A172 (cell line): ENCODE data around the gene CYFIP2. TPM values are rescaled to one million over a fixed set of nuclear protein-coding genes. Genes with fewer than 3 reads are reported as not detected.
A peak's percentile ranks its signal among the peaks of the same experiment; 100 is the strongest.

ENCODE experiments used
- DNase-seq: peaks from one replicate; pipeline ENCODE4 v3.0.0-alpha.2; 2015; ENCODE audit warnings: low spot score
- total RNA-seq: library from RNA; depleted of rRNA; stranded (reverse); fragments of >200 nt; shearing (Covaris generic); gene quantifications from 2 replicates; pipeline ENCODE4 v1.2.3, GENCODE V29; 2014

CYFIP2 gene
- total RNA-seq, 1 experiment from 2014 or later: 47.7 TPM

- DNase-seq: no peak
These were observed 90.7 kb downstream of the CYFIP2 start for GRCh38 chr5:157356576-157356975.

DNA sequence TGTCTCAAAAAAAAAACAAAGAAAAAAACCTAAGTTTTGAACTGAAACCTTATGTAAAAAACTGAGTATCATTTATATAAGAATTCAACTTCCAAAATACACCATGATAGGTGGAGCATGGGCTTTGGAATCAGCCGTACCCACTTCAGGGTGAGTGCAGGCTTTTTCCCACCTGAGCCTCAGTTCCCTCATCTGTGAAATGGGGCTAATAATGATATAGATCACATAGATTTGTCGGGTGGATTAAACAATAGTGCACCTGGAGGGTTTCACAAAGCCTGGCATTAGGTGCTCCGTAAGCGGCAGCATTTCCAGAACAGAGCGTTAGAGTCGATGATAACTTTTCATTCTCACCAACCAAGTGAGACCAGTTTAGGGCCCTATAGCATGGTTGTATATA, 91.9 kb downstream of the CYFIP2 start:
- DNase-seq: no peak

- DNase-seq: no peak
These were observed 92.9 kb downstream of the CYFIP2 start for GRCh38 chr5:157358871-157359270.

DNA sequence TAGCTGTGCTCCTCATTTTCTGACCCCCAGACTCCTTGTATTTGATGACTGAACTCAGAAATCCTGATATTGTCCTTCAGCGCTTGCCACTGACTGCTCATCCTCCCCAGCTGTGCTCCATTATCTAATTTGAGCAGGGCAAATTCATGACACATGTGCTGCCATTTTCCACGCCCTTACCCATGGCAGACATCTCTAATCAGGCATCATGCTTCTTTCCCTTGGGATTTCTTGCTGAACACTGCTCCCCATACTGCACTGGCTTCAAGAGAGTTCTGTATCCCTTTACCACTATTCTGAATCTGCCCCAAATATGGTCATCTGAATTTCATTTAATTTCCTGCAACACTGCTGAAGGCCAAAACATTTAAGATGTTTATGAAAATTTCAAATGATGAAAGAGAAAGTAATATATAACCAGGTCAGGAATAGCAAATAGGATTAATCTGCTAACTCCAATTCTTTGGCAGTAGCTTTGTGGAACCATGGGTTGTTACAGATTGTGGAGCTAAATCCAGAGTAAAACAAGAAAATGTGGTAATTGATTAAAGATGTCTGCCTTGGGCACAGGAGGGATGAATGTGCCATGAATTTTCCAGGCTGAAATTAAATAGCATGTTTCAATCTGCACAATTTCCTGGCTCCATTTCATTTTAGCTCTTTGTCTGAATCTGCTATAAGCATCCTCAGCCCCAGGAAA, 93.6 kb downstream of the CYFIP2 start:
- no peak for DNase-seq

GRCh38 chr5:157362012-157362411, 96.1 kb downstream of the CYFIP2 start:
- DNase-seq: no peak

DNA sequence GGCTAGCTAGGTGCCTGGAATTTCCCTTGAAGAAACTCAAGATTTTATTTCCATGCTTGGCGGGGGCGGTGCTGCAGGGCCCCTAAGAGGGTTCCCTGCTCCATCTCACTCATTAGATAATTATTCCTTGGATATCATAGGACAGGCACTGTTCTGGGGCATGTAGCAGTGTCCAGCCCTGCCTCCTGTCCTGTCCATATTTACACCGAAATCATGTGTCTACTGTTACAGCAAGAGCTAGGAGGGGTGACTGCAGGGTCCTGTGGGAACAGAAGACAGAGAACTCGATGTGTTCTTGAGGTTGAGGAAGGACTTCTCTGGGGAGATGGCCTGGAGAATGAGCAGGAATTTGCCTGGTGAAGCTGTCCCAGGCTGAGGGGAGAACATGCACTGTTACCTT, 96.6 kb downstream of the CYFIP2 start:
- no peak for DNase-seq

- no peak for DNase-seq
These were observed 97.1 kb downstream of the CYFIP2 start for GRCh38 chr5:157362982-157363381.

GRCh38 chr5:157365732-157366131, 99.8 kb downstream of the CYFIP2 start:
- DNase-seq: no peak

DNA sequence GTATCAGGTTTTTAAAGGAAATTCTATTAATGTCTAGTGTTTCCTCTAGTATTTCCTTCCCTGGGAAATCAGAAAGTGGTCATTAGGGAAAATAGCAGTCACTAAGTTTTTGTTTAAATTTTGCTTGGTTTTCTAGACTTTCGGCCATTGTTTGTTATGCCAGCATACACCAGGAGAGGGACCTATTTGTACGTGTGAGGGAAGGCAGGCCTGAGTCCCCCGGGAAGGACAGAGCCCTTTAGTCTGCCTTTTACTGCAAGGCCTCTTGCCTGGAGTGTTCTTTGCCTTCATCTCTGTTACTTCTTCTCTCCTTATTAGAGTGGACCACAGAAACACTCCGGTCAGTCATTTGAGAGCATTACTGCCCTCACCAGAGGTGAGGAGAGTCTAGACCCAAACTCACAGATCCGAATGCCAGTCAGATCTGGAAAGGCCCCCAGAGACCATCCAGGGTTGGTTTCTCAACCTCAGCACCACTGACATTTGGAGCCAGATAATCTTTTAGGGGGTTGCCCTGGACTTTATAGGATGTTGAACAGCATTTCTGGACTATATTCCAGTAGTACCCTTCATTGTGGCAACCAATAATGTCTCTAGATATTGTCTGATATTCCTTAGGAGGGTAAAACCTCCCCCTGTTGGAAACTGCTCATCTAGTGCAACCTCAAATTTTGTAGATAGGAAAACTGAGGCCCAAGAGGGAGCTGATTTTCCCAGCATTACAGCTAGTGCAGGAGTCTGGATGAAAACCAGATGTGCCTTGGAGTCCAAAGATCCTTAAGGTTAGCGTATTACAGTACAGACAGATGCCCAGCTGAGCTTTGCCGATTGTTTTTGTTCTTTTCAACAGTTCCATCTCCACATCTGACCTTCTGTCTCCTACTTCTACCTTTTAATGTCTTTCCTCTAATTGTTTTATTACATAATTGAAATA, 101.1 kb downstream of the CYFIP2 start:
- peak; percentile 38 for DNase-seq

- DNase-seq: no peak
These were observed 103.6 kb downstream of the CYFIP2 start for GRCh38 chr5:157369507-157369906.

DNA sequence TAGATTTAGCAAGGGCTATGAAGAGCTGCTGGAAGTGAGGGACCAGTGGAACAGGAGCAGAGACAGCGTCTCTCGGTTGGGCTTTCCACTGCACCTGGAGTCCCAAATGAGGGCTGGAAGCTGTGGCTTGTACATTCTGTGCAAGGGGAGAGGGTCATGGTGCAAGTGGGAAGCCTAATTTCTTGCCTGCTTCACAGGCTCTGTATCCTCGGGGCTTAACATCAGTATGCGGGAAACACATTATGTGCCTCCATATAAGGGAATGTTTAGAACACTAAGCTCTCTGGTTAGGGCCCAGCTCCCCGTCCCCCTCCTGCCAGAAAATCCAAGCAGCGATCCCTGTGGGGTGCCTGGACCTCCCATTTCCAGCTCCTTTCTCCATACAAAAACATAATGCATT, 105.0 kb downstream of the CYFIP2 start:
- no peak for DNase-seq

DNA sequence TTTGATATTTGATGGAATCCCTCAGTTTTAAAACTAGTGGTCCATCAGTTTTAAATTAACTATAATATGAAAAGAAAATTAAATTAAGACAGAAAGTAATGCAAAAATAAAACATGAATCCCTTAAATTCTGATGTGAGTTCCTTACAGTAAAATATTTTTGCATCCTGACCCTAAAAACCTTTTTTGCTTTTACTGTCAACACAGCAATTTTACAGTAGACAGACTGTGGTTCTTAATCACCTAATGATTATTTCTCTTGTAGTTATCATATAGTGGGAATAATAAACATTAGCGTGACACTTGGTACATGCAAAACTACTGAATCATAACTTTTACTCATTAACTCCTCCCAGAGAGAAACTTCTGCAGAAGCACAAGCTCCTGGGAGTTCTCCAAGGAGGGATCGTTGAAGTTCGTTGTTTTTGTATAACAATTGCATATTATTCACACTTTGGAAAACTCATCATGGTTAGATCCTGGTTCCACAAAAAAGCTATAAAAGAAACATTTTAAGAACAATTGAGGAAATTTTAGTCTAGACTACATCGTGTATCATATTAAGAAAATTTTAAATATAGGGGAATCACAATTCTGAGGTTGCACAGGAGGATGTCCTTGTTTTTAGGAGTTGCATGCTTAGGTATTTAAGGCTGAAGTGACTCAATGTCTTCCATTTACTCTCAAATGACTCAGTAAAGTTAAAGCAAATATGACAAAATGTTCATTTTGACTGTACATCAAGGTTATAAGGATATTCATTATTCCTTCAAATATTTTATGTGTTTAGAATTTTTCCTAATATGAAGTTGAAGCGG, 105.9 kb downstream of the CYFIP2 start:
- DNase-seq: no peak

DNA sequence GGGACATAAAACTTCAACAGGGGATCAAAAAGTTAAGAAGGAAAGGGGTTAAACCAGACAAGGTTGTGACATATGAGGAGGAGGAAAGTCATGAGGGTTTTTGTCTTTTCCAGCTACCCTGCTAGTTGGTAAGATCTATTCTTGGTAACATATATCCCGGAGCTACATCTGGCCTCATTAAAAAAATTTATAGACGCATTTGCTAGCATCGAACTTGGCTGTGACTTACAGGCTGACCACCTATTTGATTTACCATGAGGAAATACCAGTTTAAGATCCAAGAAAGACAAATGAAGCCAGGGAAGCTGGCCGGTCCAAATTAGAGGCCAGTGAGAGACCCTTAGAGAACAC, 106.5 kb downstream of the CYFIP2 start:
- DNase-seq: no peak

GRCh38 chr5:157378509-157378908, 112.6 kb downstream of the CYFIP2 start:
- no peak for DNase-seq

- no peak for DNase-seq
These were observed 114.1 kb downstream of the CYFIP2 start for GRCh38 chr5:157379983-157380382.

DNA sequence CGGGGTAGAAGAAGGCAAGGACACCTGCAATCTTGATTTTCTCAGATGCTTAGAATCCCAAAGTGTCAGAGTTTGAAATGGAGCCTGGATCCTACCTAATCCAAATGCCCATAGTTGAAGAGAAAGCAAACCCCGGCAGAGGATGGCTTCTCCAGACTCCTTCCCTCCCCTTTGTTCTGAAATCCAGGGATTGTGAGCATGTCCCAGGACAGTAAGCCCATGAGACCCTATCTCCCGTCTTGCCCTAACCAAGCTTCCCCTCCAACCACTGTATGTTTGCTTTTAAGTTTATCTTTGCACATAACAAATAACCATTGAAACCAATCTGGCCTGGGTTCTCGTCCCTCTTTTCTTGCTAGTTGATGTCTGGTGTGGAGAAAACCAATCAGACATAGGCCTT, 115.8 kb downstream of the CYFIP2 start:
- no peak for DNase-seq

DNA sequence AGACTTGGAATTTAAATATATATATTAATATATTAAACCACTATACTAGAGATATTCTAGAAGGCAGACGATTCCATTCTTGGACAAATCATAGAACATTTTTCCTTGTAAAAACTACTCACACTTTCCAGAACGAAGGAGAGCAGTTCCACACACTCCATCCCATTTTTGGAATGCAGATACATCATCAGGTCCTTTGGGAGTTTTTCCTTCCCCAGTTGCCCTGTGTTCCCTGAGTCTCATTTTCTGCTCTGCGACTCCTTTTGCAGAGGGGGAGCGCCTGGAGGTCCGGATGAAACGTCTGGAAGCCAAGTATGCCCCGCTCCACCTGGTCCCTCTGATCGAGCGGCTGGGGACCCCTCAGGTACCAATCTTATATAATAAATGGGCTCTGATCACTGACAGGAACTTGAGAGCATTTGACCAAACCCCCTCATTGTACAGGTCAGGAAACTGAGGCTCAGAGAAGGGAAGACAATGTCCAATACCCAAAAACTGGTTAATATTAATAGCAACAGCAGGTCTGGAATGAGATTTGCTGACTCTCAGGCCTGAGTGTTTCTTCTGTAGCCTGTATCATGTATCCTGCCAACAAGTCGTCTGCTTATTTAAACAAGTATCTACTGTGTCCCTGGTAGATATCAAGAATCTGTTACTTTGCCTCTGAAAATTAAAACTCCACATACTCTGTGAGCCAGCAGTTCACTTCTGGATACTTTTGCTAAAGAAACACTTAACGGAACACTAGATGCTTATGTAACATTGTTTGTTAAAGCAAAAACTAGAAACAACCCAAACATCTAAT, 117.3 kb downstream of the CYFIP2 start:
- DNase-seq: no peak

- peak; percentile 97 for DNase-seq
These were observed 119.2 kb downstream of the CYFIP2 start for GRCh38 chr5:157384971-157385709.

DNA sequence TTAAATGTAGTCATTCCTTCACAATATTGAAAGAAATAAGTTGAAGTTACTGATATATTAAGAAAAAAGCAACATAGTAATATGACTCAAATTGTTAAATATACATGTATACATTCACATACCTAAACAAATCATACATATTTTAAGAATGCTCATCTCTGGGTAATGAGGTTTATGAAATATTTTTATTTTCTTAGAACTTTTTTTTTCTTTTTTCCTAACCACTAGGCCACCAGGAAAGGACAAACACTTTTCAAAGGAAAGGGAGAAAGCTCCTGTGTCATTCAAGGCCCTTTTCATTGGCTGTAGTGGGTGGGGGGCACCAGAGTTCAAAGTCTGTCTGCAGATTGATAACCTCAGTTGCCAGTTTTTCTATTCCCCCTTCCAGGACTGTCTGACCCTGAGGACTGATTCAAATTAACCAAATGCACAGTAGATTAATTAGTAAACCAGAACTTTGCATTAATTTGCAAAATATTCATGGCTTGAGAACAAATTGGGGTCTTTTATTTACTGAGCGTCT, 121.2 kb downstream of the CYFIP2 start:
- DNase-seq: no peak

- peak; percentile 87 for DNase-seq
These were observed 121.8 kb downstream of the CYFIP2 start for GRCh38 chr5:157387683-157388093.
